ENCODE measurements around the gene TMEM108. TPM values are rescaled to one million over a fixed set of nuclear protein-coding genes. Genes with fewer than 3 reads are reported as not detected.

The TMEM108 gene
- total RNA-seq, 4 donors from 2014 or later, result 0.54 to 2.9 (median 1.4) TPM

GRCh38 chr3:133058243-133058642, 20.1 kb downstream of the TMEM108 start:
- WGBS, 2 donors, result 93% methylated on average over 4 of the region's 4 CpGs
- H3K4me3 ChIP-seq (ENCODE audit: low read depth, poor library complexity, severe bottlenecking), result no peak overlapping the region
- TF ChIP-seq CTCF (IDR thresholded peaks at IDR 0.05), result no peak
- no peak for TF ChIP-seq POLR2A (IDR thresholded peaks at IDR 0.05)
- intact Hi-C loops (cut with DNase I; ENCODE audit: low total_unique reads), result no loop called here
- DNase-seq (ENCODE audit: low spot score in 2 of 2), result no peak

GRCh38 chr3:133058831-133059230, 20.6 kb downstream of the TMEM108 start:
- no peak overlapping the region for H3K4me3 ChIP-seq (ENCODE audit: low read depth, poor library complexity, severe bottlenecking)
- WGBS, 2 donors, result 89 to 93% methylated on average over 6 of the region's 6 CpGs
- no peak for TF ChIP-seq CTCF (IDR thresholded peaks at IDR 0.05)
- no peak for TF ChIP-seq POLR2A (IDR thresholded peaks at IDR 0.05)
- intact Hi-C loops (cut with DNase I; ENCODE audit: low total_unique reads), result no loop called here
- no peak for DNase-seq (ENCODE audit: low spot score in 2 of 2)

GRCh38 chr3:133065193-133065961, 27.2 kb downstream of the TMEM108 start:
- WGBS, 2 donors, result 94 to 97% methylated on average over 7 of the region's 7 CpGs
- intact Hi-C loops (cut with DNase I; ENCODE audit: low total_unique reads), result no loop called here
- TF ChIP-seq CTCF (IDR thresholded peaks at IDR 0.05) (no peak), POLR2A (IDR thresholded peaks at IDR 0.05) (no peak)
- H3K4me3 ChIP-seq (ENCODE audit: low read depth, poor library complexity, severe bottlenecking), result no peak overlapping the region
- no peak for DNase-seq (ENCODE audit: low spot score in 2 of 2)

- WGBS, 2 donors, result 83% methylated on average over 2 of the region's 2 CpGs
- H3K4me3 ChIP-seq (ENCODE audit: low read depth, poor library complexity, severe bottlenecking), result no peak overlapping the region
- no peak for DNase-seq (ENCODE audit: low spot score in 2 of 2)
- intact Hi-C loops (cut with DNase I; ENCODE audit: low total_unique reads), result no loop called here
- no peak for TF ChIP-seq POLR2A (IDR thresholded peaks at IDR 0.05)
Measured at GRCh38 chr3:133066026-133066425, 27.8 kb downstream of the TMEM108 start.

GRCh38 chr3:133069556-133070286, 31.5 kb downstream of the TMEM108 start:
- 96 to 98% methylated on average over 2 of the region's 2 CpGs for WGBS, 2 donors
- TF ChIP-seq POLR2A (IDR thresholded peaks at IDR 0.05), result no peak
- no peak for TF ChIP-seq CTCF (IDR thresholded peaks at IDR 0.05)
- DNase-seq (ENCODE audit: low spot score in 2 of 2), result no peak
- intact Hi-C loops (cut with DNase I; ENCODE audit: low total_unique reads), result no loop called here
- H3K4me3 ChIP-seq (ENCODE audit: low read depth, poor library complexity, severe bottlenecking), result no peak overlapping the region

GRCh38 chr3:133074977-133075376, 36.8 kb downstream of the TMEM108 start:
- DNase-seq (ENCODE audit: low spot score in 2 of 2), result no peak
- no peak overlapping the region for H3K4me3 ChIP-seq (ENCODE audit: low read depth, poor library complexity, severe bottlenecking)
- 69 to 79% methylated on average over 4 of the region's 4 CpGs for WGBS, 2 donors
- TF ChIP-seq POLR2A (IDR thresholded peaks at IDR 0.05), result no peak
- no peak for TF ChIP-seq CTCF (IDR thresholded peaks at IDR 0.05)
- intact Hi-C loops (cut with DNase I; ENCODE audit: low total_unique reads), result no loop called here

Measured in lower leg skin (tissue), 4 donors.